SK-N-SH (cell line): Measurements from ENCODE around the gene CBLIF. TPM values are rescaled to one million over a fixed set of nuclear protein-coding genes. Genes with fewer than 3 reads are reported as not detected.

Experiments
- CTCF ChIA-PET: fragments of 300-600, 350-600 bp; formaldehyde crosslinking; extraction: SDS; loops from one replicate; lab custom pipeline; 2021; lab: Yijun Ruan, JAX
- POLR2A ChIA-PET: fragments of 350-600 bp; sonication (Branson Sonifier 250); formaldehyde crosslinking; extraction: SDS; loops from one replicate; lab custom pipeline; 2020; ENCODE audit warnings: antibody characterized with exemption, inconsistent platforms; lab: Yijun Ruan, JAX
- DNase-seq: peaks from one replicate; pipeline ENCODE4 v3.0.0; 2012
- H2AFZ ChIP-seq: fragments of 200-600 bp; sonication (generic); 2 replicates; pipeline ENCODE4 v1.8.1; 2016; ENCODE audit warnings: antibody characterized with exemption, mild to moderate bottlenecking, low read depth
- H3F3A ChIP-seq: fragments of 200-600 bp; sonication (generic); replicated peaks from 2 replicates; pipeline ENCODE3; 2016; ENCODE audit warnings: antibody characterized with exemption, mild to moderate bottlenecking; ENCODE audit not compliant: insufficient read depth
- H3K27ac ChIP-seq, 2 experiments: fragments of 200-500 bp in 1 of 2; fragments of 200-600 bp in 1 of 2; sonication (Bioruptor generic) in 1 of 2; sonication (generic), shearing (Covaris generic) in 1 of 2; 2 replicates each; pipeline versions ENCODE4 v1.5.1 to v1.6.1; 2014 to 2016; ENCODE audit warnings: low read depth in 2 of 2, inconsistent platforms in 1 of 2, low read length in 1 of 2, mild to moderate bottlenecking in 1 of 2, mixed read lengths in 1 of 2
- H3K27me3 ChIP-seq: fragments of 200-600 bp; sonication (generic), shearing (Covaris generic); 2 replicates; pipeline ENCODE4 v1.6.1; 2016; ENCODE audit warnings: mixed run types; ENCODE audit not compliant: insufficient read depth
- H3K36me3 ChIP-seq, 2 experiments: fragments of 200-500 bp in 1 of 2; fragments of 200-600 bp in 1 of 2; sonication (Bioruptor generic) in 1 of 2; sonication (generic) in 1 of 2; replicated peaks in 1 of 2; 2 replicates each; pipeline versions ENCODE3 to v1.5.1; 2014 to 2016; ENCODE audit warnings: low read length in 1 of 2, mild to moderate bottlenecking in 1 of 2; ENCODE audit not compliant: insufficient read depth in 2 of 2, control insufficient read depth in 1 of 2
- H3K4me1 ChIP-seq, 2 experiments: fragments of 200-500 bp in 1 of 2; fragments of 200-600 bp in 1 of 2; sonication (Bioruptor generic) in 1 of 2; sonication (generic), shearing (Covaris generic) in 1 of 2; 2 replicates each; pipeline versions ENCODE4 v1.5.1 to v1.6.1; 2014 to 2016; ENCODE audit warnings: low read depth in 1 of 2, low read length in 1 of 2, mixed run types in 1 of 2; ENCODE audit not compliant: insufficient read depth in 2 of 2, control insufficient read depth in 1 of 2
- H3K4me2 ChIP-seq: fragments of 200-600 bp; sonication (generic), shearing (Covaris generic); 2 replicates; pipeline ENCODE4 v1.6.1; 2017; ENCODE audit warnings: mixed run types
- H3K4me3 ChIP-seq, 2 experiments: fragments of 200-500 bp in 1 of 2; fragments of 200-600 bp in 1 of 2; sonication (Bioruptor generic) in 1 of 2; sonication (generic), shearing (Covaris generic) in 1 of 2; 2 replicates each; pipeline versions ENCODE4 v1.5.1 to v1.8.1; 2014 to 2016; ENCODE audit warnings: low read depth in 2 of 2, inconsistent platforms in 1 of 2, low read length in 1 of 2, mild to moderate bottlenecking in 1 of 2, mixed read lengths in 1 of 2, moderate library complexity in 1 of 2
- H3K79me2 ChIP-seq: fragments of 200-600 bp; sonication (generic); 2 replicates; pipeline ENCODE4 v1.8.1; 2017; ENCODE audit warnings: mild to moderate bottlenecking; ENCODE audit not compliant: insufficient read depth
- H3K9ac ChIP-seq: fragments of 200-600 bp; sonication (generic); 2 replicates; pipeline ENCODE4 v1.6.1; 2017; ENCODE audit warnings: mixed run types
- H3K9me2 ChIP-seq: fragments of 200-600 bp; sonication (generic); 2 replicates; pipeline ENCODE4 v1.6.1; 2017; ENCODE audit warnings: mixed run types
- H3K9me3 ChIP-seq: fragments of 200-600 bp; sonication (generic); 2 replicates; pipeline ENCODE4 v1.6.1; 2017; ENCODE audit warnings: mixed run types, mild to moderate bottlenecking, moderate library complexity
- H4K20me1 ChIP-seq: fragments of 200-600 bp; sonication (generic); 2 replicates; pipeline ENCODE4 v1.6.1; 2017; ENCODE audit warnings: mild to moderate bottlenecking, mixed run types; ENCODE audit not compliant: insufficient read depth
- ELF1 ChIP-seq: IDR thresholded peaks from 2 replicates; pipeline ENCODE4 v1.4.0; 2012
- FOXM1 ChIP-seq: IDR thresholded peaks from 2 replicates; pipeline ENCODE4 v1.4.0; 2012; ENCODE audit warnings: low read depth, mild to moderate bottlenecking
- GABPA ChIP-seq: IDR thresholded peaks from 2 replicates; pipeline ENCODE4 v1.4.0; 2012; ENCODE audit warnings: low read depth, mild to moderate bottlenecking
- GATA2 ChIP-seq: sonication (generic); formaldehyde crosslinking; IDR thresholded peaks from 2 replicates; pipeline ENCODE4 v1.5.0; 2020; ENCODE audit warnings: mild to moderate bottlenecking, missing genetic modification reagents
- JUND ChIP-seq: IDR thresholded peaks from 2 replicates; pipeline ENCODE4 v1.4.0; 2012
- MEF2A ChIP-seq: IDR thresholded peaks from 2 replicates; pipeline ENCODE4 v1.4.0; 2012; ENCODE audit warnings: low read depth, borderline replicate concordance
- MXI1 ChIP-seq: IDR thresholded peaks from 2 replicates; pipeline ENCODE4 v1.6.1; 2012; ENCODE audit warnings: mild to moderate bottlenecking, low read depth, low read length, improper control_type of control experiment
- NFIC ChIP-seq: IDR thresholded peaks from 2 replicates; pipeline ENCODE4 v1.4.0; 2012; ENCODE audit warnings: borderline replicate concordance
- RCOR1 ChIP-seq: fragments of 150-350 bp; IDR thresholded peaks from 2 replicates; pipeline ENCODE4 v1.6.1; 2017; ENCODE audit warnings: antibody characterized with exemption, low read length
- SIN3A ChIP-seq: IDR thresholded peaks from 2 replicates; pipeline ENCODE4 v1.6.1; 2012; ENCODE audit warnings: low read depth, mild to moderate bottlenecking, low read length, moderate library complexity, borderline replicate concordance
- SMC3 ChIP-seq: IDR thresholded peaks from 2 replicates; pipeline ENCODE4 v1.6.1; 2012; ENCODE audit warnings: low read depth, low read length, improper control_type of control experiment
- TAF1 ChIP-seq: IDR thresholded peaks from 2 replicates; pipeline ENCODE4 v1.6.1; 2012; ENCODE audit warnings: low read depth, mild to moderate bottlenecking, low read length, moderate library complexity, borderline replicate concordance
- TEAD4 ChIP-seq: IDR thresholded peaks from 2 replicates; pipeline ENCODE4 v1.4.0; 2012; ENCODE audit warnings: mild to moderate bottlenecking, borderline replicate concordance; ENCODE audit not compliant: insufficient read depth
- WGBS: methylation state at CpG from one replicate; pipeline ENCODE4 v1.1.6; 2017; ENCODE audit warnings: low lambda C conversion rate; 5-methylcytosine and 5-hydroxymethylcytosine counted together
- polyA plus RNA-seq, 3 experiments: library from polyadenylated mRNA; depleted of rRNA; stranded (reverse); fragments of >200 nt; gene quantifications; 2 replicates each; pipeline ENCODE4 v1.2.3, GENCODE V29; 2012
- TF ChIP-seq, protein P1 (sequence below): fragments of 200-600 bp; sonication (generic); IDR thresholded peaks from 2 replicates; pipeline ENCODE4 v1.6.1; 2017; ENCODE audit warnings: antibody characterized with exemption, mild to moderate bottlenecking, moderate library complexity
- TF ChIP-seq, protein P2 (sequence below): fragments of 150-350 bp; IDR thresholded peaks from 2 replicates; pipeline ENCODE4 v1.6.1; 2016; ENCODE audit warnings: mild to moderate bottlenecking, low read depth, low read length
- TF ChIP-seq, protein P3 (sequence below): fragments of 150-350 bp; IDR thresholded peaks from 2 replicates; pipeline ENCODE4 v1.6.1; 2017; ENCODE audit warnings: antibody characterized with exemption, low read length, low read depth, borderline replicate concordance
- TF ChIP-seq, protein P4 (sequence below): IDR thresholded peaks from 2 replicates; pipeline ENCODE4 v1.4.0; 2012; ENCODE audit warnings: low read depth, borderline replicate concordance
- TF ChIP-seq, protein P5 (sequence below): IDR thresholded peaks from 2 replicates; pipeline ENCODE4; 2012
- TF ChIP-seq, protein P6 (sequence below): IDR thresholded peaks from 2 replicates; pipeline ENCODE4 v1.4.0; 2012; ENCODE audit warnings: low read depth

CBLIF gene
- polyA plus RNA-seq, 1 of the 3 experiments (the other 2 are of a cell fraction): not detected

DNA sequence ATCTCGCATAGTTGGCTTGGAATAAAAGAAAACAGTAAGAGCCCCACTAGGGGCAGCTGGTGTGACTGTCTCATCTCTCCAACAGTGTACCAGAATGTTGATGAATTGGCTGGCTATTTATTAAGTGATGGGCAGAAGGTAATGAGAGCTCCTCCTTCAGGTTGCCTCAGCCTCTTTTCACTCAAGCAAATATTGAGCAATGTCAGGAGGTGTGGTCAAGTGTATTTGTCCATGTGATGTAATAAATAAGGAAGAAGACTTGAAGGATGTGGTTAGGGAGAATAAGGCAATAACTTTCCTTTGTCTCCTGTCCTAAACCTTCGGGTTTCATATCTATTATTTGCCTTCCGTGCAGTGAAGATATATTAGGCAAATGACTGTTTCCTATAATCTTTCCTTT is 21.1 kb upstream of the CBLIF start, which contains the start of gene TCN1 (continued):
- TF ChIP-seq FOXM1 (no peak), MXI1 (no peak)
- TF ChIP-seq, protein P1, sequence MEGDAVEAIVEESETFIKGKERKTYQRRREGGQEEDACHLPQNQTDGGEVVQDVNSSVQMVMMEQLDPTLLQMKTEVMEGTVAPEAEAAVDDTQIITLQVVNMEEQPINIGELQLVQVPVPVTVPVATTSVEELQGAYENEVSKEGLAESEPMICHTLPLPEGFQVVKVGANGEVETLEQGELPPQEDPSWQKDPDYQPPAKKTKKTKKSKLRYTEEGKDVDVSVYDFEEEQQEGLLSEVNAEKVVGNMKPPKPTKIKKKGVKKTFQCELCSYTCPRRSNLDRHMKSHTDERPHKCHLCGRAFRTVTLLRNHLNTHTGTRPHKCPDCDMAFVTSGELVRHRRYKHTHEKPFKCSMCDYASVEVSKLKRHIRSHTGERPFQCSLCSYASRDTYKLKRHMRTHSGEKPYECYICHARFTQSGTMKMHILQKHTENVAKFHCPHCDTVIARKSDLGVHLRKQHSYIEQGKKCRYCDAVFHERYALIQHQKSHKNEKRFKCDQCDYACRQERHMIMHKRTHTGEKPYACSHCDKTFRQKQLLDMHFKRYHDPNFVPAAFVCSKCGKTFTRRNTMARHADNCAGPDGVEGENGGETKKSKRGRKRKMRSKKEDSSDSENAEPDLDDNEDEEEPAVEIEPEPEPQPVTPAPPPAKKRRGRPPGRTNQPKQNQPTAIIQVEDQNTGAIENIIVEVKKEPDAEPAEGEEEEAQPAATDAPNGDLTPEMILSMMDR: no peak

DNA sequence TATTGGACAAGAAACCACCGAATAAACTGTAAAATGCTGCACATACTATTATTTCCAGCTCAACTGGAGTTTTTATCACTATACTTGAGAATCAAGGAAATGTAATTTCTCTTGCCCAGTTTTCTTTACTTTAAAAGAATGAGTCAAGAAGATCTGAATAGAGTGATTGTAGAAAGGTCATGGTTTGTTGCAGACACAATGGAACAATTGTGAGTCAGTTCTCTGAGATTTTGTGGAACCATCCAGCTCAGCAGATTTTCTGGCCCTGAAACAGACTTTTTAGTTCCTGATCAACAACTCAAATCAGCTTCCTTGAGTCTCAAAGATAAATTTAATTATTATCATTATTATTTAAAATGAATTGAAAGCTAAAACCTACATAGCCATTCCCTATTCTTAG is 19.7 kb upstream of the CBLIF start:
- TF ChIP-seq FOXM1 (no peak), MXI1 (no peak), GABPA (no peak), JUND (no peak), TEAD4 (no peak), TAF1 (no peak), GATA2 (CRISPR knock-in tag) (no peak), SMC3 (no peak), SIN3A (no peak), RCOR1 (no peak), NFIC (no peak), ELF1 (no peak), MEF2A (no peak)
- TF ChIP-seq, protein P2, sequence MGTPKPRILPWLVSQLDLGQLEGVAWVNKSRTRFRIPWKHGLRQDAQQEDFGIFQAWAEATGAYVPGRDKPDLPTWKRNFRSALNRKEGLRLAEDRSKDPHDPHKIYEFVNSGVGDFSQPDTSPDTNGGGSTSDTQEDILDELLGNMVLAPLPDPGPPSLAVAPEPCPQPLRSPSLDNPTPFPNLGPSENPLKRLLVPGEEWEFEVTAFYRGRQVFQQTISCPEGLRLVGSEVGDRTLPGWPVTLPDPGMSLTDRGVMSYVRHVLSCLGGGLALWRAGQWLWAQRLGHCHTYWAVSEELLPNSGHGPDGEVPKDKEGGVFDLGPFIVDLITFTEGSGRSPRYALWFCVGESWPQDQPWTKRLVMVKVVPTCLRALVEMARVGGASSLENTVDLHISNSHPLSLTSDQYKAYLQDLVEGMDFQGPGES: no peak
- TF ChIP-seq, protein P3, sequence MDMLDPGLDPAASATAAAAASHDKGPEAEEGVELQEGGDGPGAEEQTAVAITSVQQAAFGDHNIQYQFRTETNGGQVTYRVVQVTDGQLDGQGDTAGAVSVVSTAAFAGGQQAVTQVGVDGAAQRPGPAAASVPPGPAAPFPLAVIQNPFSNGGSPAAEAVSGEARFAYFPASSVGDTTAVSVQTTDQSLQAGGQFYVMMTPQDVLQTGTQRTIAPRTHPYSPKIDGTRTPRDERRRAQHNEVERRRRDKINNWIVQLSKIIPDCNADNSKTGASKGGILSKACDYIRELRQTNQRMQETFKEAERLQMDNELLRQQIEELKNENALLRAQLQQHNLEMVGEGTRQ: no peak
- TF ChIP-seq, protein P4, sequence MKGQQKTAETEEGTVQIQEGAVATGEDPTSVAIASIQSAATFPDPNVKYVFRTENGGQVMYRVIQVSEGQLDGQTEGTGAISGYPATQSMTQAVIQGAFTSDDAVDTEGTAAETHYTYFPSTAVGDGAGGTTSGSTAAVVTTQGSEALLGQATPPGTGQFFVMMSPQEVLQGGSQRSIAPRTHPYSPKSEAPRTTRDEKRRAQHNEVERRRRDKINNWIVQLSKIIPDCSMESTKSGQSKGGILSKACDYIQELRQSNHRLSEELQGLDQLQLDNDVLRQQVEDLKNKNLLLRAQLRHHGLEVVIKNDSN: no peak
- TF ChIP-seq, protein P5, sequence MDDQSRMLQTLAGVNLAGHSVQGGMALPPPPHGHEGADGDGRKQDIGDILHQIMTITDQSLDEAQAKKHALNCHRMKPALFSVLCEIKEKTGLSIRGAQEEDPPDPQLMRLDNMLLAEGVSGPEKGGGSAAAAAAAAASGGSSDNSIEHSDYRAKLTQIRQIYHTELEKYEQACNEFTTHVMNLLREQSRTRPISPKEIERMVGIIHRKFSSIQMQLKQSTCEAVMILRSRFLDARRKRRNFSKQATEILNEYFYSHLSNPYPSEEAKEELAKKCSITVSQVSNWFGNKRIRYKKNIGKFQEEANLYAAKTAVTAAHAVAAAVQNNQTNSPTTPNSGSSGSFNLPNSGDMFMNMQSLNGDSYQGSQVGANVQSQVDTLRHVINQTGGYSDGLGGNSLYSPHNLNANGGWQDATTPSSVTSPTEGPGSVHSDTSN: no peak
- TF ChIP-seq, protein P6, sequence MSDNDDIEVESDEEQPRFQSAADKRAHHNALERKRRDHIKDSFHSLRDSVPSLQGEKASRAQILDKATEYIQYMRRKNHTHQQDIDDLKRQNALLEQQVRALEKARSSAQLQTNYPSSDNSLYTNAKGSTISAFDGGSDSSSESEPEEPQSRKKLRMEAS: no peak
- H3K9me3 ChIP-seq: no peaks in the 10 kb centered on the region
- H4K20me1 ChIP-seq: no peaks in the 10 kb centered on the region
- H3K9me2 ChIP-seq: 0 out of 2 replicates have a peak, but pooled peaks cover 4% of the 10 kb centered on the region
- 0% methylated on average over 1 of the region's 1 CpG for WGBS
- no peak overlapping the region for H3K27ac ChIP-seq
- no peaks in the 10 kb centered on the region for H3K36me3 ChIP-seq
- CTCF ChIA-PET: interaction anchor here (1.7 kb wide), 1 partner anchor 15 kb away, joined by 4 read pairs; no protein-coding TSS in a partner anchor
- H3K4me3 ChIP-seq: no peak overlapping the region
- H3K79me2 ChIP-seq: no peaks in the 10 kb centered on the region
- H3K4me1 ChIP-seq: no peaks in the 10 kb centered on the region
- no peak for DNase-seq
- POLR2A ChIA-PET: no interaction called here
- H2AFZ ChIP-seq: no peak overlapping the region
- H3F3A ChIP-seq: no peaks in the 10 kb centered on the region
- no peak overlapping the region for H3K4me2 ChIP-seq
- no peak overlapping the region for H3K9ac ChIP-seq
- H3K27me3 ChIP-seq: no peaks in the 10 kb centered on the region
